Stimulated activated CD8-positive, alpha-beta memory T cell treated with anti-CD3 and anti-CD28 coated beads, Interleukin-4, amount 100 ng/mL, for 48 hours (primary cell): ENCODE data around the gene KRT82.
"Not testable (repeated sequence)": the region's sequence is repeated elsewhere in the genome, so short reads cannot be mapped to it uniquely, and the experiment has no call there.

ENCODE experiments used
- DNase-seq: peaks from one replicate; pipeline ENCODE4 v3.0.0-alpha.2; 2020

KRT82 gene

DNA sequence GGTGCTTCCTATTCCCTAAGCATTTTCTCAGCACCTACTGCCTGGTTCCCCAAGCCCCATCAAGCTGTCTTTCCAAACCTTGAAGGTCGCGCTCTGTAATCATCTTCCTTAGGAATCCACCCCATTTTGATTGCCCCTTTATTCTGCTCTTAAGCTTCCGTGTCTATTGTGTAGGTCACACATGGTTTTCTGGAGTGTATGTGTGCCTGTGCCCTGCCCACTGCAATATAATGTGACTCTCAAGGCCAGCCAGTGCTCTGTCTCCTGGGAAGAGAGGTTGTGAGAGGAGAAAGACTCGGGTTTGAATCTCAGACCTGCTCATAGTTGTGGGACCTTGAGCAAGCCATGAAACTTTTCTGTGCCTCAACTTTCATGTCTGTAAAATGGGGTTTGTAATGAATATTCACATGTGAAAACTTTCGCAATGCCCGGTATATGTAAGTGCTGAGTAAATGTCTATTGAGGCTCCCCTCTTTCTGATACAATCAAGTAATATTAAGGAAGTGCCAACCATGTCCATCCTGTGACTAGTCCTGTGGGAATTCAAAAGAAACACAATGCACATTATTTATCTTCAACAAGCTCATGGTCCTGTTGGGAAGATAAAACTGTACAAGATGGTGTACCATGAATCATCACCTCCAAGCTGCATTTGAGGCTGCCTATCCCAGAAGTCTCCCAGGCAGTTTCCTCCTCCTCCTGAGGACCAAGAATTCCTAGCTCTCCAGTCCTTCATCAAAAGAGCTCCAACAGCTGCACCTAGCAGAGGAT, 28.8 kb upstream of the KRT82 start:
- no peak for DNase-seq

DNA sequence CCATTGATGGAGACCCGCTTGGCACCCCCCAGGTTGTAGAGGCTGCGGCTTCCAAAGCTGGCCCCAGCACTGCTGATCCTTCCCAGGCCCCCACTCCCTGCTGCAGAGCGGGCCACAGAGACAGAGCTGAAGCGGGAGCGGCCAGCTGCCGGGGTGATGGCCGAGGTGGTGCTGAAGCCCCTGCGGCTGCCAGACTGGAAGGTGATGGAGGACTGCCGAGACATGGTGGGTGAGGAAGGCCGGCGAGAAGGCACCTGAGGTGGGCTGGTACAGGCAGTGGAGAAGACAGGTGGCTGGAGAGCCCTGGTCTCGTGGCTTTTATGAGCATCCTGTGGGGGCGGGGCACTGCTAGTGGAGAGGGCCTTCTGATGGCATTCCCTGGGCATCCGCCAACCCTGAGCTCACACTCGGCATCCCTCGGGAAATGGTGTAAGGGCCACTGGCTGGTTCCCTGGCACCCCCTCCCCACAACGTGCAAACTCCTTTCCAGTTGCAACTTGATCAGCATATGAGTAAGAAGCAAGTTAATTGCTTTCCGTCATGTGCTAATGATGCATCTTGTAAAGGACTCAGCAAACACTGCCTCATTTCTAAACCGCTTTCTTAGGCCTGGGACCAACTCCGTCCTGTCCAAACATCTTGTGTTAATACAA, 28.1 kb upstream of the KRT82 start, which contains the start of gene KRT75:
KRT75 (minus strand) TSS at position 291 of the 653 bp plus-strand sequence; CDS start at position 224, 67 bp downstream.
- no peak for DNase-seq

DNA sequence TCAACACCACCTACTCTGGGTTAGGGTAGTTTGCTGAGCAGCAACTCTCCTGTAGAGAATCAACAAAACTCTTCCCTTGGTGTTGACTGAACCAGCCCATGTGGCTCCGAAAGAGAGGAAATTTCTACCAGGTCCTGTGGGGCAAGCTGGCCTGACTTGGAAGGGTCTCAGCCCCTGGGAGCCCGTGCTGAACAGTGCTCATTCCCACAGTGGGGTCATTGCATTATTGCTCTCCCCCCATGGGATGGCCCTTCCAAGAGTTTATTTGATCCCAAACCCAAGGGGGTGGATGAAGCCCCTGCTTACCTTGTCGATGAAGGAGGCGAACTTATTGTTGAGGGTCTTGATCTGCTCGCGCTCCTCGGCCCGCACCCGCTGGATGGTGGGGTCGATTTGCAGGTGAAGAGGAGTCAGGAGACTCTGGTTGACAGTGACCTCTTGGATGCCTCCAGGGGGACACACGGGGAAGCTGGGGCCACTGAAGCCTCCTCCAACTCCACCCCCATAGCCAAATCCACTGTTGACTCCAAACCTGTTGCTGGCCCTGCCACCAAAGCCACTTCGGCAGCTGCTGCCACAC, 27.5 kb upstream of the KRT82 start:
- no peak for DNase-seq

DNA sequence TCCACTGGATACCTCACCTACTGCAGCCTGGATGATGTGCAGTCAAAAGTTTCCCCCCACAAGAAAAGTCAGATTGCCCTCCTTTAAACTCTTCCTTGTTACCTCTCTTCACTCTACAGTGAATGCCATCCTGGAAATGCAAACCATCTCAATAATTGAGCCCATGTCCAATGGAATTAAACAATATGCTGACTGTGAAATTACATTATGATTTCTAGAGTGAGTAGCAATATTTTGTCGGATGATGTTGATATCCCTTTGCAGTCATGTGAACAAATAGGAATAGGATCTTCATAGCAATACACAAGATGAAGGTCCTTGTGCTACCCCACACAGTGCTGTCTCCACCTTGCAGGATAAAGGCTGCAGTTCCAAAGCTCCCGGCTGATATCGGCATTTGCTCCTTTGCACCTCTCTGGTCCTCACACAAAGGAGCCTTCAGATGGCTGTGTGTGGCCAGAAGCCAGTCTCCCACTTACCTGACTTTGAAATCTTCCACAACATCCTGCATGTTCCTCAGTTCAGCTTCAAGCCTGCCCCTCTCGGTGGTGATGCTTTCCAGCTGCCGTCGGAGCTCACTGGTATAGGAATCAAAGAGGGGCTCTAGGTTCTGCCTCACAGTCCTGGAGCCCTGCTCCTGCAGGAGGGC, 26.5 kb upstream of the KRT82 start:
- DNase-seq = no peak

DNA sequence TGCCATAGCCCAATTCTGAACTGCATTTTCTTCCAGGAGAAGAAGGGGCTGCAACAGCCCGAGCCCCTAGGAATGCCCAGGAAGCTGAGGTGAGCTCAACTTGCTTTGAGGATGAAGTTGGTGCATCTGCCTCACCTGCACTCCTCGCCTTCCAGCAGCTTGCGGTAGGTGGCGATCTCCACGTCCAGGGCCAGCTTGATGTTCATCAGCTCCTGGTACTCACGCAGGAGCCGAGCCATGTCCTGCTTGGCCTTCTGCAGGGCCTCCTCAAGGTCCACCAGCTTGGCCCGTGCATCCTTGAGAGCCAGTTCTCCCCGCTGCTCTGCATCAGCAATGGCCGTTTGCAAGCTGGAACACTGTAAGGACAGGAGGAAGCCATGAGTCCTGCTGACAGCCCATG, 22.0 kb upstream of the KRT82 start:
- DNase-seq = no peak

DNA sequence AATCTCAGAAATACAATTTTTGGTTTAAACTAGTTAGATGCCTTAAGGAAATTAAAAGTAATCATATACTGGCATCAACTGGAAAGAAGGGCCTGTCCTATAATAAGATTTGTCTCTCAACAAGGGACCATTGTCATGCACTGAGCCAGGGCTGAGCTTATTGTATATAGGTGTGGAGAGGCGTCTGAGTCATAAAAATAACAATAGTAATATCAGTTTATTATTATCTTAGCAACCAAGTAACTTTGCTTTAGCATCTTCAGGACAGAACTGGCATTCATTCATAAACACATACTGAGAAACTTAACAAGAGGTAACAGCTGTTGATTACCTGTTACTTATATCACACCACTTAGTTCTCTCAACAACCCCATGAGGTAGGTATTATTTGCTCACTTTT, 20.9 kb upstream of the KRT82 start:
- no peak for DNase-seq

DNA sequence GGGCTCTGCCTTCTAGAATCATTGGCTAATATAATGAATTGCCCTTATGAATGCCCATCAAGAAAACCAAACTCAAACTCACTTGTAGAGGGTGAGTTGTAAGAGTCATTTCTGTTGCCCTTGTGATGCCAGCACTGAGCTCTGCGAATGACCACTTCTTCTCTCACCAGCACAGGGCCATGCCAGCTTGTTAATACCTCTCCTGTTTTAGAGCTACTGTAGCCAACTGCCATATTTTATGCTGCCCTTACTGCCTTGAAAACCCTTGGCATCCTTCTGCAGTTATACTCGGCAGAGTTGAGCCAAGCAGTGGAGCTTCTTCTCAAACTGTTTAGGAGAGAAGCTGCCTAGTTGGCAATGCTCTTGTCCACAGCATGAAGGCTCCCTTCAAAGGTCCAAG, 19.9 kb upstream of the KRT82 start:
- DNase-seq = no peak

DNA sequence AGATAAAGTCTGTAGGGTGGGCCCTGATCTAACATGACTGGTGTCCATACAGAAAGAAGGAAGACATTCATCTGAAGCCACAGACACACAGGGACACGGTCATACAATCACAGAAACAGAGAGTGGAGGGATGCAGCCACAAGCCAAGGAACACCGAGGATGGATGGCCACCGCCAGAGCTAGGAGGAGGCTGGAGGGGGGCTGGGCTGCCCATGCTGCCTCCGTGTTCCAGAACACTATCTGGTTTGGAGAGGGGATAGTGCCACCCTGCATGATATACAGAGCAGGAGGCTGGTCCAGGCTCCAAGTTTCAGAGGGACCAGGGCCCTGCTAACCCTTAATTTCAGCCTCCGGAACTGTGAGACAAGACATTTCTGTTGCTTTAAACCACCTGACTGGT, 19.3 kb upstream of the KRT82 start:
- no peak for DNase-seq

DNA sequence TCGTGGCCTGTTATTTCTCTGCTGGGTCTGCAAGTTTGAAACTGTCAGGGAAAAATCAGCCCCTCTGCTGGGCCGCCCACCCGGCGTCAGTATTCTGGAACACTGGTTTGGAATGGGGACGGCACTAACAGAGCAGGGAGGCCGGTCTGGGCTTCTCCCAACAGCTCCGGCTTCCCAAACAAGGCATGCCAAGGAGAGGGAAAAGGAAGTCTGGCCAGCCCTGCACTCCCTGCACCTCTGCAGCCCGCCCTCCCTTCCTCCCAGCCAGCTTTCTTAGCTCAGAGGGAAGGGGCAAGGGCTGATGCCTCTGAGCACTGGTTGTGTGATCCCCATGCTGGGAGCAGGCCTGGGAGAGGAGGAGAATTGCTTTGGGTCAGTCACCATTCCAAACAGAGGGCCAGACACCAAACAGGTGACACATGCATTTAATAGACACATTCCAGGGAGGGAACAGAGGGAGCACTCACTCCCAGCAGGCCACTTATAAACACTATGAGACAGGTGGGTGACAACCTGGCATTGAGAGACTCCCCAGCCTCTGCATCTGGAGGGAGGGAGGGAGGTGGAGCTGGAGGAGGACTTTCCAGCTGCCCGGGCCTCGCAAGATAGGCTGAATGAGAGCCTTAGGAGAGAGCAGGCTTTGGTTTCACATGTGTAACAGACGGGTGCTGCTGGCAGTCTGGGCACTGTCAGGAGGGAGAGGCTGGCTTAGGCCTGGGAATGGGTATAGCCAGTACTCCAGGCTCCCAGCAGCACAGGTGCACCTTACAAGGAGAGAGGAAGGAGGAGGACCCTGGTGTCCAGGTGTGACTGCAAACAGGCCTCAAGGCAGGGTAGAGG, 17.7 kb upstream of the KRT82 start:
- no peak for DNase-seq

DNA sequence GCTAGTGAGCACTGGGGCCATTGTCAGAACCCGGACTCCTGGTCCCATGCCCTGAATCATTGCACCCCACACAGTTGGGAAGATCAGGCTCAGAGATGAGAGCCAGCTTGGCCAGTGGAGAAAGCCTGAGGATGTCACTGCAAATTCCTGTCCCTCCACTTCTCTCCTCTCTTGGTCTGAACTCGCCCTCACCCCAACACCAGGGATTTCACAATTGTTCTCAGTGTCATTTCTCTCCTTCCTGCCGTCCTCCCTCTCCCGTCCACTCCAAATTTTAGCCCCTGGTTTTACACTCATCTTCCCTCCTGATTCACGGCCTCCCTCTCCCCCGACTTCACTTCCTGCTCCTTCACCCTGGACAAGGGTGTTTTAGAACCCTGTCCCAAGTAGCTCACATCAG, 16.9 kb upstream of the KRT82 start:
- DNase-seq = no peak

DNA sequence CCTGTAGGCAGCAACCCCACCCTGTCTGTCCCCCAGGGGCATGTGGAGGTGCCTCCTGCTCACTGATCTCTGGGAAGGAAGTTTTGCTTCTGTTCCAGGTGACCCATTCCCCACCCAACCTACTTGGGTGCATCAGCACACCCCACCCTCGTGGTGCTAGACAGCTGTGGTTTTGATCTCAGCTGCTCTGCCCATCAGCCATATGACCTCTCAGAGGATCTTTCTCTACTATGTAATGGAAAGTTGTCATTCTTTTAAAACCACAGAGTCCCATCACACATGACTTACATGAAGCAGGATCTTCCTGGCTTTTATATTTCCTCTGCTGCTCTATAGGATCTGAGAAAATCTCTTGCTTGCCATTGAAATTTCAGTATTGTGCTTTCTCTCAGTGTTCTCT, 13.5 kb upstream of the KRT82 start:
- no peak for DNase-seq

DNA sequence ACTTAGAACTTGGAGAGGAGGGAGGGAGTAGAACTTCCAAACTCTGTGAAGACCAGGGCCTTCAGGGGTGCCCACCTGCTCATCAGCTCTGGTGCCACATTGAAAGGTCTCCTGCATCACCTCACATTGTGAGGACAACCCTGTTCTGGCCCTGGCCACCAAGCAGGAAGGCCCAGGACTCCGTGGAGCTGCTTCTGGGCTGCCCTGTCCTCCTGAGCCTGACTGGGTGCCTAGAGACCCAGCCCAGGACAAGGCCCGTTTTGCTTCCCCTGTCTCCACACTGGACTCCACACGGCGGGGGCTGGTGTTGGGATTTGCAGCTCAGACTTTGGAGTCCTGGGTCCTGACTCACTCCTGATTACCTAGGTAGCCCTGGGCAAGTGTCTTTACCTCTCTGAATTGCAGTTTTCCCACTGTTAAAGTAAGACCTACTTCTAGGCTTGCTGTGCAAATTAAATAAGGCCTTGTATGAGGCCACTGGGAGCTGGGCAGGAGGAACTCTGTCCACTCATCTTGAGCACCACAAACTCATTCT, 12.5 kb upstream of the KRT82 start:
- DNase-seq = no peak

DNA sequence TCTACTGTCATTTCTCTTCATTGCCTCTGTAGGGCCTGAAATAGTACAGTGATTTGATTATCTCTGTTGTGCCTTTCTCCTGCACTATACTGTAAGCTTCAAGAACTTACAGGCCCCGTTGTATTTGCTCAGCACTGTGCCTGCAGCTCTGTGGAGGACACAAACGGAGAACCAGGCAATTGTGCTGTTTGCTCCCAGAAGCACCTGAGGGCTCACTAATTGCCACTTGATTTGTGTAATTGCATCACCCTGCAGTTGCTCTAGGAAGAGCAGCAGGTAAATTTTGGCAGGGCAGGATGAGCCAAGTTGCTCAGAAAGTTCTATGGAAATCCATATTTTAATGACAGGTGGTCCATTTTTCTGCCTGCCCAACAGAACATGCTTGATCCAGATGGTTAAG, 11.6 kb upstream of the KRT82 start:
- no peak for DNase-seq

DNA sequence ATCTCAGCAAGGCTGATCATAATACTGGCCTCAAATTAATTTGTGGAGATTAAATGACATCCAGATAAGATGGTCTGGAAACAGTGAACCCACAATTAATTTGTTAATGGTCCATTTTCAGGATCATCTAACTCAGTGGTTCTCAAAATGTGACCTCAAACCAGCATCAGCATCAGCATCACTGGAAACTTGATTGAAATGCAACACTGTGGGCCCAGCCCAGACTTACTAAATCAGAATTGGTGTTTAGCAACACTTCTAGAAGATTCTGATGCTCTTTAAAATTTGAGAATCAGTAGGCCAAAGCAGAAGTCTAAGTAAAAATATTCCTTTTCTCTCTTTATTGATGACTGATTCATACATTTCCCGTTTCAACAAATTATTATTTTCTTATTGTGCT, 10.7 kb upstream of the KRT82 start:
- no peak for DNase-seq

DNA sequence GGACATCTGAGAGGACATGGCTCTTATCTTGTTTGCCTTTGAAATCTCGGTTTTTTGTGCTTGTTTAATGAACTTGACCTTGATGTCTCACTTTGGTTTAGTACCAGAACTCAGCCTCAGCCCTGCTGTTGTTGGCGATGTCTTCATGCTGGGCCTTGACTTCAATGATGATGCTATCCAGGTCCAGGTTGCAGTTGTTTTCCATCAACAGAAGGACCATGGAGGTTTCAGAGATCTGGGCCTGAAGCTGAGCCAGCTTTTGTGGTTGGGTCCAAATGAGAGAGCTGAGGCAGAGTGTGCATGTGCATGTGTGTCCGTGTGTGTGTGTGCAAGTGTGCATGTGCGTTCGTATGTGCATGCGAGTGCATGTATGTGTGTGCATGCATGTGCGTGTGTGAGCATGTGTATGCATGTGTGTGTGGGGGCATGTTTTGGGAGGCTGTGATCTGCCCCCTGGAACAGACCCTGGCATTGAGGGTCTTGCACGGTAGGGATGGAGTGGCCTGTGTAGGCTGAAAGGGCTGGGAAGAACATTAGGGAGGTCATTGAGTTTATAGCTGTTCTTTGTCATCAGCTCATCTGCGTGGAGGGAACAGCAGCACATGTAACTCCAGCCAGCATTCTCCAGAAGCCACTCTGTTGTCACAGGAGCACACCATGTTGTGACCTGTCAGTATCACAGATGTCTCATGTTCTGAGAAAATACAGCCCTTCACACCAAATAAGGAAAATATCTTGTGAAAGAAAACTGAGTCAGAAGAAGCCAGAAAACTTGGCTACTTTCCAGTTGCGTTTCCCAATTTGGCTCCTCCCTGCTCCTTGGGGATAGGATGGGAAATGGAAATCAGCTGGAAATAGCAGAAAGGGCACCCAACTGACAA, 10.0 kb upstream of the KRT82 start:
- no peak for DNase-seq

DNA sequence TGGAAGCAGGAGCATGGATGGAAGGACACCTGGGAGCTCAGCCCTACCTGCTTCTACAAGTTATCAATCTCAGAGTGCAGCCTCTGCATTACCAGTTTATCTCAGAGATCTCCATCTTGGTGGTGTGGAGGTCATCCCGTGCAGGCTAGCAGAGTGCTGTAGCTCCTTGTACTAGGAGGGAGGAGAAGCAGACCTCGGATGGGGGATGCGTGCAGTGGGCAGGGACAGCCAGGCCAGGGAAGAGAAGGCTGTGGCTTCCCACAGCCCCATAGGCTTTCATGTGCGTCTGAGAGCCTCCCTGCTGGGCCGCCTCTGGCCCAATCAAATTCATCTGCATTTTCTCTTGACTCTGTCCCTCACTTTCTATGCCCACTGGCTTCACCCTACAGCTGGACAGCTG, 8.8 kb upstream of the KRT82 start:
- DNase-seq = no peak

DNA sequence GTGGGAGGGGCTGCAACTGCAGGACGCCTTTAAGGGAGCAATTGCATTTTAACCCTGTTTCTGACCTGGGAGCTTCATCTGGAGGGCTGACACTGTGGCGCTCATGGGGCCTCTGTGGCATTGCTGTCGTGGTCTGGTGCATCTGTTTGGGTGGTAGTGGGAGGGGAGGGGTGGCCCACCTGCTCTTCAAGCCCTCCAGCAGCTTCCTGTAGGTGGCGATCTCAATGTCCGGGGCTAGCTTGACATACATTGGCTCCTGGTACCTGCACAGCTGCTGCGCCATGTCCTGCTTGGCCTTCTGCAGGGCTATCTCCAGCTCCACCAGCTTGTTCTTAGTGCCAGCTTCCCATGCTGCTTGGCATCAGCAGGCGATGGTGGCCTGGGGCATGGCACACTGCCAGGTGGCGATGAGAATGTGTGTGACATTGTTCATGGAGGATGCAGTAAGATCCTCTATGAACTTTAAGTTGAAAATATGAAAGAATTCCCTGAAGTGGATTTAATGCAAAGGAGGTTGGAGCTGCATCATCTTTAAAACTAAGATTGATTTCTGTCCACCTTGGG, 7.7 kb upstream of the KRT82 start:
- no peak for DNase-seq

DNA sequence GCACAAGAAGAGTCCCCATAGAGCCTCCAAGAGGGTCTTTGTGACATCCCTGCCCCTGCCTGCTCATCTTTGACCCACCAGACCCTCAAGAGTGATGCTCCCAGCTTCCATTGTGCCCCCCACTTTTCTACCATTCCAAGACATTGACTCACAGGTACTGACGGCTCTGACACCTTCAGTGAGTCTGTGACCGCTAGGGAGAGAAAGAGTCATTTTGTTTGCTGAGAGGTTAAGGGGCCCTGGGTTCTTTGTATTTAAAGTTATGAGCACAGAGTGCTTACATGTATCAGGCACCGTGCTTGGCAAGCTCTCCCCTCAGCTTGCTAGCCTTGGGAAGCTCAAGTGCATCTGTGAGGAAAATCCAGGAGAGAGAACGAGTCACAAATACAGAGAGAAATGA, 7.1 kb upstream of the KRT82 start:
- no peak for DNase-seq

DNA sequence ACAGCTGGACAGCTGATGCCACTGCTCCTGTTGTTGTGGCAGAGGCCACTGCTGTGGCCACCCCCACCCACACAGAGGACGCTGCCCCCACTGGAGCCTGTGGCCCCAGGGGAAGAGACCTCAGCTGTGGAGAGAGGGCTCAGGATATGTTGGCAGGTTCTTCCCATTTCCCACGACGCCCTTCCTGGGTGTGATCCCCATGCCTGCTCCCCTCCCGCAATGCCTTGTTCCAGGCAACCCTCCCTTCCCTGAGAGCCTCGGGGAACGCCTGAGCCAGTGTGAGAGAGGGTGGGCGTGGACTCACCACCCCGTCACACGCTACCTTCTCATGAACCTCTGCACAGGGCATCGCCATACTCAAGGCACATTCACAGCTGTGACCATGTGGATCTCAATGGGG, 5.7 kb upstream of the KRT82 start:
- no peak for DNase-seq

DNA sequence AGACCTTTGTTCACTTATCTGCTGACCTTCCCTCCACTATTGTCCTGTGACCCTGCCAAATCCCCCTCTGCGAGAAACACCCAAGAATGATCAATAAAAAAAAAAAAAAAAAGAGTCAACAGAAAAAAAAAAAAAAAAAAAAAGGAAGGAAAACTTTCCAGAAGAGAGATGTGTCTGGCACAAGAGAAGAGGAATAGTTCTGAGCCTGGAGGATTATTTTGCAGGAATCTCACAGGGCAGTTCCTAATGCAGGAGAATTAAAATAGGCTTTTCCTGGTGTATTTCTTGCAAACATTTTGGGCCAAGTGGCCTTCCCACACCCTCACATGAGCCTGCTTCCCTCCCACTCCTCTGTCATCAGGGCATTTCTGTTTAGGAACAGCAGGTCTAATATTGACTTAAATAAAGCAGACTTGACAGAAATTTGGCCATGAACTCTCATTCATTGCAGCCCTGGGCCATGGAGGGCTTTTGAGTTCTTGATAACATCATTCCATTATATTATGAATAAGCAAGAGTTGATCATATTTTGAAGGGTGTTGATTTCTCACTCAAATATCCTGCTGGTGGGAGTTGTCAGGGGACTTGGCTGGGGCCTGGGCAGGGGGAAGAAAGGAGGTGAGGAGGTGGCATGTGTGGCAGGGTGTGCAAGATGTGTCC, 4.6 kb upstream of the KRT82 start:
- DNase-seq = not testable (repeated sequence)

DNA sequence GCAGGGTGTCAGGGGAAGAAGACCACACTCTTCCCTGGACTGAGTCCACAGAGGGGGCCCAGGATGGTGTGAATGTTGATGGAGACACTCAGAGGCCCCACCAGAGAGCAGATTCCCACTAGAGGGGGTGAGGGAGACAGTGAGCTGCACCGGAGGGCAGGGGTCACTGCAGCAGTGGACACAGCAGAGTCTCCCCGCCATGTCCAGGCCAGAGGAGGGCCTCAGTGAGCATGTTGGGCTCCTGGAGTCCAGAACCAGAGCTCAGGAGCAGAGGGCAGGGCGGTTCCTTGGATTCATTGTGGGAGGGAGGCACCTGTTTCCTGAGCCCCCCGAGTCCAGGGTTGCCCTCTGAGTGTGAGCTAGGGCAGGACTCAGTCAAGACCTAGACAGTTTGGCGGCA, 1.8 kb upstream of the KRT82 start:
- no peak for DNase-seq
